Measurements from ENCODE around the gene CLSTN2. TPM values are rescaled to one million over a fixed set of nuclear protein-coding genes. Genes with fewer than 3 reads are reported as not detected.

CLSTN2 gene
- total and polyA plus RNA-seq, 2 experiments from 2014 or later = 3.5 to 7.0 TPM

DNA sequence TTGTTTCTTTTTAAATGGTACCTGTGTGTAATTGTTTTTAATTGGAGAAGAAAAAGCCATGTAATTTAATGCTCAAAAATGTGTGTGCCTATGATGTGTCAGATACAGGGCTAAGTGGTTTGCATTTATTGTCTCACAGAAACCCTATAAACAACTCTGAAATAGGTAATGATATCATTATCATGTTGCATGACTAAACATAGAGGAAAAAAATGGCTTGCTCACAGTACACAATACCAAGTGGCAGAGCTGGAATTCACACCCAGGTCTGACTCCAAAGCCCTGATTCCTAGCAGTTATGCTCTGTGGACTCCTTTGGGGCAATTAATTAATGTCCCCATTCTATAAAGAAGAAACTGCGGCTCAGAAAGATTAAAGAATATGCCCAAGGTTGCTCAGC lies 505.5 kb downstream of the CLSTN2 start:
- Histone ChIP-seq H3K4me1 (ENCODE audit: low read depth) (no peaks in the 10 kb centered on the region), H3K27me3 (no peaks in the 10 kb centered on the region), H3K36me3 (no peaks in the 10 kb centered on the region), H3K9me3 (ENCODE audit: low read depth) (no peaks in the 10 kb centered on the region), H3K4me3 (no peak overlapping the region), H3K27ac (no peak overlapping the region)
- no peak for DNase-seq (ENCODE audit: low read depth in 1 of 2, low spot score in 1 of 2)
- TF ChIP-seq, protein P1, sequence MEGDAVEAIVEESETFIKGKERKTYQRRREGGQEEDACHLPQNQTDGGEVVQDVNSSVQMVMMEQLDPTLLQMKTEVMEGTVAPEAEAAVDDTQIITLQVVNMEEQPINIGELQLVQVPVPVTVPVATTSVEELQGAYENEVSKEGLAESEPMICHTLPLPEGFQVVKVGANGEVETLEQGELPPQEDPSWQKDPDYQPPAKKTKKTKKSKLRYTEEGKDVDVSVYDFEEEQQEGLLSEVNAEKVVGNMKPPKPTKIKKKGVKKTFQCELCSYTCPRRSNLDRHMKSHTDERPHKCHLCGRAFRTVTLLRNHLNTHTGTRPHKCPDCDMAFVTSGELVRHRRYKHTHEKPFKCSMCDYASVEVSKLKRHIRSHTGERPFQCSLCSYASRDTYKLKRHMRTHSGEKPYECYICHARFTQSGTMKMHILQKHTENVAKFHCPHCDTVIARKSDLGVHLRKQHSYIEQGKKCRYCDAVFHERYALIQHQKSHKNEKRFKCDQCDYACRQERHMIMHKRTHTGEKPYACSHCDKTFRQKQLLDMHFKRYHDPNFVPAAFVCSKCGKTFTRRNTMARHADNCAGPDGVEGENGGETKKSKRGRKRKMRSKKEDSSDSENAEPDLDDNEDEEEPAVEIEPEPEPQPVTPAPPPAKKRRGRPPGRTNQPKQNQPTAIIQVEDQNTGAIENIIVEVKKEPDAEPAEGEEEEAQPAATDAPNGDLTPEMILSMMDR (IDR thresholded peaks at IDR 0.05; ENCODE audit: low read depth, low read length) = no peak

DNA sequence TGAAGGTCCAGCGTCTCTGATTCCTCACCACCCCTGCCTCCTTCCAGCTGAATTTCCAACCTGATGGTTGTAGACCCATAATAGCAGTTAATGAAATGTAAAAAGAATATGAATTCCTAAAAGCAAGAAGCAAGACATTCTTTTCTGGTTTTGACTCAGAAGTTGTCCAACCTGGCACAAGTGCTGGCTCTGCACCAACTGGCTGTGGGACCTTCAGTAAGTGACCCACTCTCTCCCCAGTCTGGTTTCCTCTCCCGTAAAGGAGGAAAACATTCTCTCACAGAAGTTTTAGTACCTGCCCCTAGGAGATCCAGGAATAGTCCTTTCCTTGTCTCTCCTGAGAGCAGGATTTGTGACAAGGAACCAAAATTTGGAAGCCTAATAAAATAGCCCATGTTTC lies 506.0 kb downstream of the CLSTN2 start:
- H3K27me3 ChIP-seq = no peaks in the 10 kb centered on the region
- no peaks in the 10 kb centered on the region for H3K4me1 ChIP-seq (ENCODE audit: low read depth)
- H3K27ac ChIP-seq = no peak overlapping the region
- no peaks in the 10 kb centered on the region for H3K36me3 ChIP-seq
- no peaks in the 10 kb centered on the region for H3K9me3 ChIP-seq (ENCODE audit: low read depth)
- H3K4me3 ChIP-seq = no peak overlapping the region
- TF ChIP-seq, protein P1 (IDR thresholded peaks at IDR 0.05; ENCODE audit: low read depth, low read length) = no peak
- DNase-seq (ENCODE audit: low read depth in 1 of 2, low spot score in 1 of 2) = no peak

DNA sequence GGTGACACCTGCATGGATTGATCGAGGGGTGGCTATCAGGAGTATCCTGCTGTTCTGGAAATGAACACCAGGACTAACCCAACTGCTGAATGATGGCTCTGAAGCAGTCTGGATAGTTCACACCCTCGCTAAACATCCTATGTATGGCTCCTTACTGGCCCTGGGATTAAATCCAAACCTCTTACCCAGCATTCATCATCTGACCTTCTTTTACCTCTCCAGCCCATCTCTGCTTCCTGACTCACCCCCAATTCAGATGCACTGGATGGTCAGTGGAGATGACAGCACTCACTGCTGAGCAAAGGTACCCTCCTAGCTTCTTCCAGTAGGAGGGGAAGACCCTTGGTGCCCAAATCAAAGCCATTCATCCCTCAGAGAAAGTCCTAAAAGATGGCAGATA lies 507.6 kb downstream of the CLSTN2 start:
- no peaks in the 10 kb centered on the region for H3K9me3 ChIP-seq (ENCODE audit: low read depth)
- no peaks in the 10 kb centered on the region for H3K4me1 ChIP-seq (ENCODE audit: low read depth)
- TF ChIP-seq, protein P1 (IDR thresholded peaks at IDR 0.05; ENCODE audit: low read depth, low read length) = no peak
- no peak overlapping the region for H3K27ac ChIP-seq
- H3K27me3 ChIP-seq = no peaks in the 10 kb centered on the region
- DNase-seq (ENCODE audit: low read depth in 1 of 2, low spot score in 1 of 2) = no peak
- H3K36me3 ChIP-seq = no peaks in the 10 kb centered on the region
- no peak overlapping the region for H3K4me3 ChIP-seq

- H3K36me3 ChIP-seq = no peaks in the 10 kb centered on the region
- no peak for DNase-seq (ENCODE audit: low read depth in 1 of 2, low spot score in 1 of 2)
- no peaks in the 10 kb centered on the region for H3K9me3 ChIP-seq (ENCODE audit: low read depth)
- no peaks in the 10 kb centered on the region for H3K4me1 ChIP-seq (ENCODE audit: low read depth)
- H3K27ac ChIP-seq = no peak overlapping the region
- no peak overlapping the region for H3K4me3 ChIP-seq
- TF ChIP-seq, protein P1 (IDR thresholded peaks at IDR 0.05; ENCODE audit: low read depth, low read length) = no peak
- H3K27me3 ChIP-seq = no peaks in the 10 kb centered on the region
These were observed 508.1 kb downstream of the CLSTN2 start for GRCh38 chr3:140443073-140443472.

GRCh38 chr3:140443806-140444205 lies 508.8 kb downstream of the CLSTN2 start:
- H3K36me3 ChIP-seq = no peaks in the 10 kb centered on the region
- H3K27me3 ChIP-seq = no peaks in the 10 kb centered on the region
- DNase-seq (ENCODE audit: low read depth in 1 of 2, low spot score in 1 of 2) = no peak
- H3K4me1 ChIP-seq (ENCODE audit: low read depth) = no peaks in the 10 kb centered on the region
- H3K27ac ChIP-seq = no peak overlapping the region
- H3K9me3 ChIP-seq (ENCODE audit: low read depth) = no peaks in the 10 kb centered on the region
- TF ChIP-seq, protein P1 (IDR thresholded peaks at IDR 0.05; ENCODE audit: low read depth, low read length) = no peak
- H3K4me3 ChIP-seq = no peak overlapping the region

- TF ChIP-seq, protein P1 (IDR thresholded peaks at IDR 0.05; ENCODE audit: low read depth, low read length) = no peak
These were observed 511.7 kb downstream of the CLSTN2 start for GRCh38 chr3:140446734-140447133.

More at GRCh38 chr3:140446734-140447133, 511.7 kb downstream of the CLSTN2 start:
- no peak overlapping the region for H3K4me3 ChIP-seq
- no peaks in the 10 kb centered on the region for H3K36me3 ChIP-seq
- DNase-seq (ENCODE audit: low read depth in 1 of 2, low spot score in 1 of 2) = no peak
- H3K27me3 ChIP-seq = no peaks in the 10 kb centered on the region
- no peaks in the 10 kb centered on the region for H3K4me1 ChIP-seq (ENCODE audit: low read depth)
- no peaks in the 10 kb centered on the region for H3K9me3 ChIP-seq (ENCODE audit: low read depth)
- H3K27ac ChIP-seq = no peak overlapping the region

All from cardiac muscle cell (in vitro differentiated cells and primary cell).